WTC11 (cell line): ENCODE results near the gene SH3GL2.

ENCODE experiments used
- AFF4 ChIP-seq: sonication (generic); formaldehyde crosslinking; IDR thresholded peaks from 2 replicates; pipeline ENCODE4 v1.8.1; 2023; ENCODE audit warnings: mild to moderate bottlenecking, missing genetic modification reagents, borderline replicate concordance
- CTCF ChIP-seq: fragments of 200-600 bp; IDR thresholded peaks from 2 replicates; pipeline ENCODE4 v1.8.0; 2022; ENCODE audit warnings: antibody characterized with exemption
- E2F4 ChIP-seq: sonication (generic); formaldehyde crosslinking; IDR thresholded peaks from 2 replicates; pipeline ENCODE4 v1.8.1; 2022; ENCODE audit warnings: low read depth, mild to moderate bottlenecking, moderate library complexity, missing genetic modification reagents, borderline replicate concordance
- EMX1 ChIP-seq: fragments of 250-450 bp; sonication (Bioruptor Pico); IDR thresholded peaks from 2 replicates; pipeline ENCODE4 v1.8.0; 2021; ENCODE audit warnings: mild to moderate bottlenecking
- ESRRA ChIP-seq: sonication (generic); formaldehyde crosslinking; IDR thresholded peaks from 2 replicates; pipeline ENCODE4 v1.8.1; 2022; ENCODE audit warnings: mild to moderate bottlenecking, missing genetic modification reagents, borderline replicate concordance
- HMGXB4 ChIP-seq: sonication (generic); formaldehyde crosslinking; IDR thresholded peaks from 2 replicates; pipeline ENCODE4 v1.8.1; 2023; ENCODE audit warnings: mild to moderate bottlenecking, moderate library complexity, missing genetic modification reagents
- JUN ChIP-seq: sonication (generic); formaldehyde crosslinking; IDR thresholded peaks from 2 replicates; pipeline ENCODE4 v1.8.0; 2023; ENCODE audit warnings: mild to moderate bottlenecking, missing genetic modification reagents
- MAX ChIP-seq: sonication (generic); formaldehyde crosslinking; IDR thresholded peaks from 2 replicates; pipeline ENCODE4 v1.8.0; 2022; ENCODE audit warnings: mild to moderate bottlenecking, missing genetic modification reagents
- PRDM15 ChIP-seq: sonication (generic); formaldehyde crosslinking; IDR thresholded peaks from 2 replicates; pipeline ENCODE4 v1.8.0; 2022; ENCODE audit warnings: missing genetic modification reagents
- SMAD4 ChIP-seq: sonication (generic); formaldehyde crosslinking; IDR thresholded peaks from 2 replicates; pipeline ENCODE4 v1.8.0; 2022; ENCODE audit warnings: mild to moderate bottlenecking, missing genetic modification reagents
- ZNF121 ChIP-seq: sonication (generic); formaldehyde crosslinking; IDR thresholded peaks from 2 replicates; pipeline ENCODE4 v1.8.0; 2023; ENCODE audit warnings: missing genetic modification reagents
- ZNF281 ChIP-seq: sonication (generic); formaldehyde crosslinking; IDR thresholded peaks from 2 replicates; pipeline ENCODE4 v1.8.0; 2023; ENCODE audit warnings: mild to moderate bottlenecking, missing genetic modification reagents
- ZNF416 ChIP-seq: fragments of 250-450 bp; sonication (Bioruptor Pico); IDR thresholded peaks from 2 replicates; pipeline ENCODE4 v1.9.0; 2021; ENCODE audit warnings: mild to moderate bottlenecking, inconsistent platforms

- TF ChIP-seq ZNF281 (CRISPR knock-in tag): no peak
- TF ChIP-seq CTCF: no peak
- no peak for TF ChIP-seq JUN (CRISPR knock-in tag)
- TF ChIP-seq ZNF416 (CRISPR knock-in tag): no peak
- no peak for TF ChIP-seq ESRRA
- TF ChIP-seq SMAD4 (CRISPR knock-in tag): no peak
- TF ChIP-seq EMX1 (CRISPR knock-in tag): no peak
- no peak for TF ChIP-seq E2F4 (CRISPR knock-in tag)
- TF ChIP-seq PRDM15 (CRISPR knock-in tag): no peak
- no peak for TF ChIP-seq ZNF121 (CRISPR knock-in tag)
- TF ChIP-seq AFF4 (CRISPR knock-in tag): no peak
- TF ChIP-seq MAX (CRISPR knock-in tag): no peak
- no peak for TF ChIP-seq HMGXB4
Measured at GRCh38 chr9:17613758-17614157, 34.9 kb downstream of the SH3GL2 start.
